ENCODE data around the gene RPS14.
"Not testable (repeated sequence)": the region's sequence is repeated elsewhere in the genome, so short reads cannot be mapped to it uniquely, and the experiment has no call there.

The RPS14 gene

GRCh38 chr5:150479416-150479815 is 29.9 kb upstream of the RPS14 start:
- no peak for DNase-seq

- DNase-seq: not testable (repeated sequence)
Measured at GRCh38 chr5:150476568-150476967, 27.0 kb upstream of the RPS14 start.

DNA sequence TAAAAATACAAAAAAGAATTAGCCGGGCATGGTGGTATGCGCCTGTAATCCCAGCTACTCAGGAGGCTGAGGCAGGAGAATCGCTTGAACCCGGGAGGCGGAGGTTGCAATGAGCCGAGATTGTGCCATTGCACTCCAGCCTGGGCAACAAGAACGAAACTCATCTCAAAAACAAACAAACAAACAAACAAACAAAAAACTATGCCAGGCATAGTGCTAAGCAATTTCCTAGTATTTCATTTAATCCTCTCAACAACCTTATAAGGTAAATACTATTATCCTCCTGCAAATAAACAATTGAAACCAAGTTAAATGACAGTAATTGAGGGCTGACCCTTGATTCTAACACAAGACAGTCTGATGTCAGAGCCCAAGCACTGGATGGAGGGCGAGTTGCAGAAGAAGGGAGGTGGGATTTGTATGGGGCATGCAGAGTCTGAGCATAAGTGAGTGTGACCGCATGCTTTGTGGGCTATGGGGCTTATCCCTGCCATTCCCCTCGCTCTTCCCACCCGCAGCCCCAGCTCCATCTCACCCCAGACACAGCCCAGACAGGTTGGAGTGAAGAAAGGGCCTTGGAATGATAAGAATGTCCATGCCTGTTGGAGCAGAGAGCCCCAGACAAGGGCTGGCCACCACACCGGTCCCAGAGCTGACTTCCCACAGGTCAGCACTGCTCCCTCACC is 24.3 kb upstream of the RPS14 start:
- no peak for DNase-seq

GRCh38 chr5:150469718-150470469 is 20.4 kb upstream of the RPS14 start:
- no peak for DNase-seq

GRCh38 chr5:150468206-150468605 is 18.7 kb upstream of the RPS14 start:
- no peak for DNase-seq

DNA sequence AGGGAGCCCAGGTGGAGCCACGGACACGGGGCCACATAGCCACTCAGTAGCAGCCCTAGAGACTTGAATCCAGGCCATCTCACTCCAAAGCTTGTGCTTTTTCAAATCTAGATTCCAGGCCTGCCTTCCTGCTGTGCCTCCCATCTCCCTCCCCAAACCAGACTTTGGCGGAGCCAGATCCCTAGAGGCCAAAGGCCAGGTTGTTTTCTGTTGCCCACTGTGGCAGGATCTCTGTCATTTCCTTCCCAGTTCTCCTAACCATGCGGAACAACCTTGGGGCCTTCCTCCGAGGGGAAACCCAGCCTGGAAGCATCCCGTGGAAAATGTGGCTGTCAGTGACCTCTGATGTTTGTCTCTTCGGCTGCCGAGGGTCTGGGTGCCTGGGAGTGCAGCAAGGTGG is 16.4 kb upstream of the RPS14 start:
- DNase-seq: no peak

- DNase-seq: no peak
Measured at GRCh38 chr5:150464554-150465012, 15.0 kb upstream of the RPS14 start.

DNA sequence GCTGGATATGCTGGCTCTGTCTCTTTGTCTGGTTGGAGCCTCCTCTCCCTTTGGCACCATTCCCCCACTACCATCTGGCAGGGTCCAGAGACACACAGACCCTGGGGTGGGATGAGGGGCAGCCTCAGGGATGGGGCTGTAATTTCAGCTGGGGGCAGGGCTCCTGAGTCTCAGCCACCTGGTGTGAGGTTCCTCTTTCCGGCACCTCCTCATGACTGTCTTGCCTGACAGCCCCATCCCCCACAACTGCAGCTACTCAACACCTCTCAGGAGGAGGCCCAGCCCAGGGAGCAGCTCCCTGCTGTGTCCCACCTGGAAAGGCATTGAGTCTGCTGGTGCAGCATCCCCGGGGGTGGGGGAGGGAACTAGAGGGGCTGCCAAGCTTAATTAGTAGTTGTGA is 11.7 kb upstream of the RPS14 start:
- no peak for DNase-seq

DNA sequence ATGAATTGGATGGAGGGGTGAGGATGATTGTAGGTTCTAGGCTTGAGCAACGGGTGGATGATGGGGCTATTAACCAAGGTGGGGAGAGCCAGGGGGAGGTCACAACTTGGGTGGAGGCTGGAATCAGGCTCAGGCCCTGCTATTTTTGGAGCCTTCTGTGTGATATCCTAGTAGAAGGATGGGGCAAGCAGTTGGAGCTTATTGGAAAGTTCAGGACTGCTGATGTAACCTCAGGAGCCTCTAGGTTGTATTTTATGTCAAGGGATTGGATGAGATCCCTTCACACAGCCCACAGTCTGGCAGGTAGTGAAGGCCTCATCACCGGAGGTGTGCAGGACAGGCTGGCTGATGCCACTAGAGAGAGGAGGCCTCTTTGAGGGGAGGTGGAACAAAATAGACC is 11.2 kb upstream of the RPS14 start:
- no peak for DNase-seq

- peak; percentile 88 for DNase-seq
Measured at GRCh38 chr5:150458802-150459557, 9.4 kb upstream of the RPS14 start.

DNA sequence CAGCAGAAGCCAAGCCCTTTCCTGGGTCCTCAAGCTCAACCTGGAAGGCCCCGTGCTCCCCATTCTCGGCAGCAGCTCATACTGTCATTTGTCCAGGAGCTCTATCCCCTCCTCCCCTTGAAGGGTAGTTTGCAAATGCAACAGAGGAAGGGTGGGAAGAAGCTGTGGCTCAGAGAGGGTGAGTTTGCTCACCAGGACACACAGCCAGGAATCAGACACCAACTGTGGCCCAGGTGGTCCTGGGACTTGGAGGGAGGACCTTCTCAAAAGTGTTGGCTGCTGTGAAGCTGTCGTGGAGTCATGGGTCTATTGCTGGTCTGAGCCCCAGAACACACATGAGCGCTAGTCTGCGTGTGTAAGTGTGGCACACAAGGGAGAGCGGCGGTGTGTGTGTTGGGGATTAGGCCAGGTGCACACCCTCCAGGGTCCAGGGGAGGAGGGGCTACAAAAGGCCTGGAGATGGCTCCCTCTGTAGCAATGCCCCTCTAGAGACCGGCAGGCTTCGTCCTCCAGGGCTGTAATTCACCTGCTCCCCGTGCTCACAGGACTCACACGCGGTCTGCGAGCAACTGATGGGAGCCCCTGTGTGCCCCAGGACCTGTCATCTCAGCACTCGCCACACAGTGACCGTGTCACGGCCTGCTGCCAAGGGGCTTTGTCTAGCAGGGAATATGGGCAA is 8.2 kb upstream of the RPS14 start:
- DNase-seq: no peak

DNA sequence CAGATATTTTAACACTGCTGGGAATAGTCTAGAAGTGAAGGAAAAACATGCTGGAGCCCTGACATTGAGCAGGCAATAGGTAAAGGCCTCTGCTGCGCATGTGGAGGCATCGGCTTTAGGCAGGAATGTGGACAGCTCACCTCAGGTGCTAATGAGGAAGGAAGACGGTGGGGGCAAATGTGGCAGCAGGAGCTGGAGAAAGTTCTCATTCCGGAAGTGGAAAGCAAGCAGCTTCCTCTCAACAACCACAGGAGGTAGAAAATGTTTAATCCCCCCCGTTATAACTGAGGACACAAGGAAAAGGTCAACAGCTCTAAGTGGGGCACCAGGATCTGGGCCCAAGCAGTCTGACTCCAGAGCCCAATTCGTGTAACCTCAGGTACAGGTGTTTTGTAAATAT is 7.6 kb upstream of the RPS14 start:
- DNase-seq: no peak

DNA sequence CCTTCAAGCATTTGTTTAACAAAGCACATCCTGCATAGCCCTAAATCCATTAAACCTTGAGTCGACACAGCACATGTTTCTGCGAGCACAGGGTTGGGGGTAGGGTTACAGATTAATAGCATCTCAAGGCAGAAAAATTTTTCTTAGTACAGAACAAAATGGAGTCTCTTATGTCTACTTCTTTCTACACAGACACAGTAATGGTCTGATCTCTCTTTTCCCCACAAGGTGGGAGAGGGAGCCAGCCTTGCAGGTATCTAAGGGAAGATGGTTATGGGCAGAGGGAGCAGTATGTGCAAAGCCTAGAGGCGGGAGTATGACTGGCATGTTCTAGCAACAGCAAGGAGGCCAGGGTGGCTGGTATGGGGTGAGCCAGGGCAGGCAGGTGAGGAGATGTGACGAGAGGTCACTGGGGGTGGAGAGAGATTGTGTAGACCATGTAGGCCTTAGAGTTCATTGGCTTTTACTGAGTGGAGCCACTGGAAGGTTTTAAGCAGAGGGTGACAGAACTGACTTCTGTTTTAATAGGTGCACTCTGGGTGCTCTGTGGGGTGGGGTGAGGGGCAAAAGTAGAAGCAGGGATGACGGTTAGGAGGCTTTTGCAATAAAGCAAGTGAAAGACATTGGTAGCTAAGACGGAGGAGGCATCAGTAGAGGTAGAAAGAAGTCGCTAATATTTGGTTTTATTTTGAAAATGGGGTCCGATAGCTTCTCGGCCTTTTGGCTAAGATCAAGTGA is 5.1 kb upstream of the RPS14 start:
- no peak for DNase-seq

GRCh38 chr5:150454027-150454426 is 4.5 kb upstream of the RPS14 start:
- DNase-seq: not testable (repeated sequence)

- DNase-seq: no peak
Measured at GRCh38 chr5:150452914-150453313, 3.4 kb upstream of the RPS14 start.

- no peak for DNase-seq
Measured at GRCh38 chr5:150451594-150451993, 2.1 kb upstream of the RPS14 start.

GRCh38 chr5:150448952-150449516 is 505 bp downstream of the RPS14 start:
- no peak for DNase-seq

DNA sequence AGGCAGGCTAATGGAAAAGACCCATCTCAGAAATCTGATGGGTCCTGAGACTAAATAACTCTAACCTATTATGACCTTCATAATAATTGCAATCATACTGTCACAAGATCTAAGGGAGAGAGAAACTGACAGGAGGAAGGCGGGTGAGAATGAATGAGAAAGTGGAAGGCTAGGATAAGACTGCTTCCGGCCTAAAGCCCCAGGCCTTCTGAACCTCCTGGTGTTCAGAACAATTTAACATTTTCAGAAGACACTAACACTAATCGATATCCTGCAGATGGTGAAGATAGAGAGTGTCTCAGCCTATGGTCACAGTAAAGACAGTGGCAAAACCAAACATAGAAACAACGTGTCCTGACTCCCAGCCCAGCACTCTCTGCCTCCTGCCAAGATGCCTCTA is 1.2 kb downstream of the RPS14 start:
- DNase-seq: no peak

DNA sequence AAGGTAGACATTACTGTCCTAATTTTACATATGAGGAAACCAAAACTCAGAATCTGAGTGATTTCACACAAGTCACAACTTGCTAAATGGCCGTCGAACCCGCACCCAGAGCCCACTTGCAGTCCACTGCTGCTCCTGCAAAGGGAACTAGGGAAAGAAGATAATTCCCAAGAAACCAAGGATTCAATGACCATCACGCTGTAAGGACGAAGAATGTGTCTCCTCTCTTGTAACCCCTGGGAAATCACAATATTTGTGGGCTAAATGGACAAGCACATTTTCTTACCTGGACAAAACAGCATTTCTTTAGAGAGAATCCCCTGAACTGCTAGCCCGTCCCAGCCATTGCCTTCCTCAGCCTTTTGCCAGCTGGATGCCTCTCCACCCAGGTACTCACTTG is 2.4 kb downstream of the RPS14 start:
- DNase-seq: no peak

GRCh38 chr5:150446583-150446982 is 3.0 kb downstream of the RPS14 start:
- no peak for DNase-seq

DNA sequence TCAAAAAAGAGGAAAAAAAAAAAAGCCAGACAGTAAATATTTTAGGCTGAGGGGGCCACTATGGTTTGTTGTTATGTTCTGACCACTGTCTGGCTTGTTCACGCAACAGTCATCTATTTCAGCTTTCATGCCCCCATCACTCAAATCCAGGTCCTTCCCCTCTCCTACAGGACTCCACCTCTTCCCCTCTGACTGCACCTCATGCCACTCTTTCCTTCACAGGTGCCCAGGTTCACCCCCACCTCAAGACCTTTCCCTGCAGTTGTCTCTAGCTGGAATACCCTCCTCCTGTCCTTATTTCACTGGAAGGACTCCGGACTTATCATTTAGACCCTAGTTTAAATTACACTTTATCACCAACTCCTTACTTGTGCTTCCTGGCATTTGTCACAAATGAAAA is 3.5 kb downstream of the RPS14 start:
- no peak for DNase-seq

DNA sequence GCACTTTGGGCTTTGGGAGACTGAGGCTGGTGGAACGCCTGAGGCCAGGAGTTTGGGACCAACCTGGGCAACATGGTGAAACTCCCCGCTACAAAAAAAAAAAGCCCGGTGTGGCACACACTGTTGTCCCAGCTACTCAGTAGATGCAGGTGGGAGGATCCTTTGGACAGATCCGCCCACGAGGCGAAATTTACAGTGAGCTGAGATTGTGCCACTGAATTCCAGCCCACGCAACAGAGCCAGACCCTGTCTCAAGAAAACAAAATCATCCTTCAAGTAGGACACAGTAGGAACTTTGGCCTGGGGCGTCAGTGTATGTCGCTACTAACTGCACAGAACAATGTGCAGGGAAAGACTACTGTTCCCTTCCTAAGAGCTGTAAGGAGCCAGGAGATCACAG is 4.8 kb downstream of the RPS14 start:
- DNase-seq: no peak

Measured in CD4-positive, alpha-beta T cell treated with Interleukin-17A for 1 hour (primary cell).